ENCODE data around the gene TCP11L2.
"Not testable (repeated sequence)": the region's sequence is repeated elsewhere in the genome, so short reads cannot be mapped to it uniquely, and the experiment has no call there.

The TCP11L2 gene

GRCh38 chr12:106284358-106285105 lies 18.0 kb upstream of the TCP11L2 start:
- no peak for DNase-seq (ENCODE audit: low read depth, low spot score)

- no peak for DNase-seq (ENCODE audit: low read depth, low spot score)
Observed at GRCh38 chr12:106285982-106286381, 16.6 kb upstream of the TCP11L2 start.

GRCh38 chr12:106286576-106287162 lies 15.9 kb upstream of the TCP11L2 start:
- DNase-seq (ENCODE audit: low read depth, low spot score), result not testable (repeated sequence)

- DNase-seq (ENCODE audit: low read depth, low spot score), result no peak
Observed at GRCh38 chr12:106287364-106287763, 15.2 kb upstream of the TCP11L2 start.

GRCh38 chr12:106288101-106288493 lies 14.4 kb upstream of the TCP11L2 start:
- no peak for DNase-seq (ENCODE audit: low read depth, low spot score)

- DNase-seq (ENCODE audit: low read depth, low spot score), result no peak
Observed at GRCh38 chr12:106288494-106289195, 13.9 kb upstream of the TCP11L2 start.

- DNase-seq (ENCODE audit: low read depth, low spot score), result no peak
Observed at GRCh38 chr12:106289196-106289681, 13.3 kb upstream of the TCP11L2 start.

GRCh38 chr12:106290666-106291065 lies 11.9 kb upstream of the TCP11L2 start:
- DNase-seq (ENCODE audit: low read depth, low spot score), result no peak

- DNase-seq (ENCODE audit: low read depth, low spot score), result no peak
Observed at GRCh38 chr12:106291342-106291741, 11.2 kb upstream of the TCP11L2 start.

GRCh38 chr12:106292339-106292738 lies 10.2 kb upstream of the TCP11L2 start:
- DNase-seq (ENCODE audit: low read depth, low spot score), result no peak

- no peak for DNase-seq (ENCODE audit: low read depth, low spot score)
Observed at GRCh38 chr12:106296179-106296877, 6.2 kb upstream of the TCP11L2 start.

GRCh38 chr12:106297075-106297474 lies 5.5 kb upstream of the TCP11L2 start:
- DNase-seq (ENCODE audit: low read depth, low spot score), result no peak

- DNase-seq (ENCODE audit: low read depth, low spot score), result no peak
Observed at GRCh38 chr12:106297681-106298080, 4.9 kb upstream of the TCP11L2 start.

- DNase-seq (ENCODE audit: low read depth, low spot score), result no peak
Observed at GRCh38 chr12:106299202-106299774, 3.2 kb upstream of the TCP11L2 start.

- no peak for DNase-seq (ENCODE audit: low read depth, low spot score)
Observed at GRCh38 chr12:106300761-106301160, 1.8 kb upstream of the TCP11L2 start.

GRCh38 chr12:106301241-106301610 lies 1.3 kb upstream of the TCP11L2 start:
- DNase-seq (ENCODE audit: low read depth, low spot score), result no peak

GRCh38 chr12:106301611-106302321 lies 767 bp upstream of the TCP11L2 start:
- peak; percentile 33 for DNase-seq (ENCODE audit: low read depth, low spot score)

GRCh38 chr12:106303202-106303820 lies 778 bp downstream of the TCP11L2 start:
- peak; percentile 73 for DNase-seq (ENCODE audit: low read depth, low spot score)

GRCh38 chr12:106304001-106304421 lies 1.5 kb downstream of the TCP11L2 start:
- no peak for DNase-seq (ENCODE audit: low read depth, low spot score)

GRCh38 chr12:106304797-106305196 lies 2.3 kb downstream of the TCP11L2 start:
- no peak for DNase-seq (ENCODE audit: low read depth, low spot score)

GRCh38 chr12:106305376-106305775 lies 2.8 kb downstream of the TCP11L2 start:
- no peak for DNase-seq (ENCODE audit: low read depth, low spot score)

Measured in activated CD4-positive, CD25-positive, alpha-beta regulatory T cell treated with anti-CD3 and anti-CD28 coated beads, Interleukin-2, amount 50 U/mL, for 16 hours (primary cell).